SIG-M5 treated with dmso at 0.1 percent for 504 hours (cell line): ENCODE results near the gene CYP1A2.
"Not testable (repeated sequence)": the region's sequence is repeated elsewhere in the genome, so short reads cannot be mapped to it uniquely, and the experiment has no call there.

Experiments used
- DNase-seq: peaks from one replicate; lab custom pipeline; 2025; ENCODE audit not compliant: unreplicated experiment; lab: John Stamatoyannopoulos, UW

CYP1A2 gene

DNA sequence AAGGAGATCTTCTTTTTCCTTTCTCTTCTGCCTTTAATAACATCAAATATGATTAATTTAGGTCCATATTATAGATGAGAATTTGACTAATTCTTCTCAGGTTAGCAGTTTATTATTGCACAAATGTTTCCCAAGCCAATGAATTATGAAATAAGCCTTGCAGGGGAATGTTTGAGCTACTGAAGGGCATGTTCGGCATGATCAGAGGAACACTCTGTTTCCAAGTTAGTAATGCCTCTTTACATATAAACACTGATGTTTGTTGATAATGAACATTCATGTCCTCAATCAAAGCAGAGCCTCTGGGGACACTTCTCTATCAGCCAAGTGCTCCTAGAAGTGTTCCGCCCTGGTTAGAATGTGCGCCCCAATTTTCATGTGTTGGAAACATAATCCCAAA lies 13.3 kb upstream of the CYP1A2 start:
- no peak for DNase-seq

GRCh38 chr15:74738239-74738638 lies 10.4 kb upstream of the CYP1A2 start:
- DNase-seq, result not testable (repeated sequence)

DNA sequence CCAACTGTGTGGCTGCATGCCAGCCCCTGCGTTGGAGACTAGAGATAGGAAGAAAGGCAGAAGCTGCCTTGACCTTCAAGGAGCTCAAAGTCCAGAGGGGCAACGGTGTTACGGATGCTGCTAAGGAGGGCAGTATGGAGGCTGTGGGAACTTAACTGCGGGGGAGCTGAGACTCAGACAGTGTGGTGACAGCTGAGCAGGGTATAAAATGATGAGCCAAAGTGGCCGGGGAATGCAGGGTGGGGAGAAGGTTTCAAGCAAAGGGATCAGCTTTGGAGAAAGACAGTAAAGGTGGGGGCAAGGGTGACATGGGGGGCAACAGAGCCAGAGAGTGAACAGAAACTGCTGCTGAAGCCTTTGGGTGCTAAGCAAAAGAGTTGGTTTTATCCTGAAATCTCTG lies 6.2 kb upstream of the CYP1A2 start:
- no peak for DNase-seq

DNA sequence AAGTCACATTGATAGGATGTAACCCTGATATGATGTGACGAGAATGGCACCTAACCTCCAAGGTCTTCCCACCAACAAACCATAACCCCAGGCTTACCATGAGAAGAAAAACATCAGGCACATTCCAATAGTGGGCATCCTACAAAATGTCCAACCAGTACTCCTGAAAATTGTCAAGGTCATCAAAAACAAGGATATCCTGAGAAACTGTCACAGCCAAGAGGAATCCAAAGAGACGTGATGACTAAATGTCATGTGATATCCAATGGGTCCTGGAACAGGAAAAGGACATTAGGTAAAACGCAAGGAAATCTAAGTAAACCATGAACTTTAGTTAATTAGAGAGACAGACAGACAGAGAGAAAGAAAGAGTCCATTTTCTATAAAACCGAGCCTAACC lies 2.3 kb upstream of the CYP1A2 start:
- DNase-seq, result no peak

DNA sequence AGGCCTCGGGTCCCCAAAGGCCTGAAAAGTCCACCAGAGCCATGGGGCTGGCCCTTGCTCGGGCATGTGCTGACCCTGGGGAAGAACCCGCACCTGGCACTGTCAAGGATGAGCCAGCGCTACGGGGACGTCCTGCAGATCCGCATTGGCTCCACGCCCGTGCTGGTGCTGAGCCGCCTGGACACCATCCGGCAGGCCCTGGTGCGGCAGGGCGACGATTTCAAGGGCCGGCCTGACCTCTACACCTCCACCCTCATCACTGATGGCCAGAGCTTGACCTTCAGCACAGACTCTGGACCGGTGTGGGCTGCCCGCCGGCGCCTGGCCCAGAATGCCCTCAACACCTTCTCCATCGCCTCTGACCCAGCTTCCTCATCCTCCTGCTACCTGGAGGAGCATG lies 1.2 kb downstream of the CYP1A2 start:
- DNase-seq, result no peak

DNA sequence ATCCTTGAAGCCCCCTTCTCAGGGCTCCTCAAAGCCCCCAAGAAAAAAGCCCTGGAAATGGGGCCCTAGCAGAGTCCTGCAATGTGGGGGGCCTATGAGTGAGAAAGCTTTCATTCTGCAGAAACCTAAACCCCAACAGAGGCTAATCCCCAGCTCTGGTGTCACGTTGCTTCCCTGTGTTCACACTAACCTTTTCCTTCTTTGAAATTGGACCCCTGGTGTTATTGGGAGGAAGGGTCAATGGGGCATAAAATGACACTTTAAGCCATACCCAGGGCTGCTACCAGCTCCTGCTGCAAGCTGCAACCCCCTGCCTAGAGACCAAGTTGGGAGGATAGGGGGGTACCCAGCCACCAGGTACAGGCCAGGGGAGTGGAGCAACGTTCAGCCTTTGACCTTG lies 2.1 kb downstream of the CYP1A2 start:
- no peak for DNase-seq

GRCh38 chr15:74752011-74752410 lies 3.4 kb downstream of the CYP1A2 start:
- DNase-seq, result no peak

DNA sequence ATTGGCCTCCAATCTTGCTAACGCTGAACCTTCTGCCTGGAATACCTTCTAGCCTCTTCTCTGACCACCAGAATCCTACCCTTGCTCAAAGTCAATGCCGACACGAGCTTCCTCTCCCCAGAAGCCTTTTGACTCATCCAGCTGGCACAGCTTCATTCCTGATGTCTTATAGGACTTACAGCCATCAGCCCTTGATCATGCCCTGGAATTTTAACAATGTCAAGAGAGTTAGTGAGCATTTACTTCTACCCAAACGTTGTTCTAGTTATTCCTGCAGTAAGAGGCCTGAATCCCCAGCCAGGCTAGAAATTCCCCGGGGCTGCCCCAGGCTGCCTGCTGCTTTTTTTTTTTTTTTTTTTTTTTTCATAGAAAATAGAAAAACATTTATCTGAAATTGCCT lies 3.9 kb downstream of the CYP1A2 start:
- DNase-seq, result no peak

GRCh38 chr15:74754593-74755215 lies 6.1 kb downstream of the CYP1A2 start:
- DNase-seq, result no peak

DNA sequence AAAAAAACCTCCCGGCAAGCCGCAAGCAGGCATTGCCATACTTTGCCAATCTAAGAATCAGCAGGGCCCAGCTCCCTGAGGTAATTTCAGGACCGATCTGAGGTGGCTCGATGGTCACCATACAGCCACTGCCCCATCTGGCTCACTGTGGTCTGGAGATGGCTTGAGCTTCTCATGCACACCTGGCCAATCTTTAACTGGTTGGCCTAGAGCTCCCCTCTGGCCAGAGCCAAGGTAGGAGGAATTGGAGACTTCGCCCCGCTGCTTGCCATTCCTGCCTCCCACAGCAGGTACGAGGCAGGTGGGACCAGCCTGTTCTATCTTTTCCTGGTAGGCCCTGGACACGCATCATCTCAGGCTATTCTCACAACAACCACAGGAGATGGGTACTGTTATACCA lies 10.1 kb downstream of the CYP1A2 start:
- DNase-seq, result no peak

DNA sequence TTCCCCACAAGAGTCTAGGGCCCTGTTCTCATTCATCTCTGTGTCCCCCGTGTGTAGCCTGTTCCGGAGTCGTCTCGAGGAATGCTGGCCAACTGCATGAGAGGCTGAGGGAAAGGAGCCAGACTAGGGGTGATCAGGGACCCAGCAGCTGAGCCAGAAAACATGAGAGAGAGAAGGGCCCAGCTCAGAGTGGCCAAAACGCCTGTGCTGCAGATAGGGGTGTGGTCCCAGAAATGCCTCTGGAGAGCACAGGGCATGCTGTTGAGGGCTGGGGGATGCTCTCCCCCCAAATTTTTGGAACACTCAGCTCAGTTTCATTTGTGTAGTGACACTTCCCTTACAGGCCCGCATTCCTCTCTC lies 14.1 kb downstream of the CYP1A2 start:
- no peak for DNase-seq

- DNase-seq, result no peak
These were observed 14.8 kb downstream of the CYP1A2 start for GRCh38 chr15:74763416-74763815.

- DNase-seq, result no peak
These were observed 18.8 kb downstream of the CYP1A2 start for GRCh38 chr15:74767167-74768098.

DNA sequence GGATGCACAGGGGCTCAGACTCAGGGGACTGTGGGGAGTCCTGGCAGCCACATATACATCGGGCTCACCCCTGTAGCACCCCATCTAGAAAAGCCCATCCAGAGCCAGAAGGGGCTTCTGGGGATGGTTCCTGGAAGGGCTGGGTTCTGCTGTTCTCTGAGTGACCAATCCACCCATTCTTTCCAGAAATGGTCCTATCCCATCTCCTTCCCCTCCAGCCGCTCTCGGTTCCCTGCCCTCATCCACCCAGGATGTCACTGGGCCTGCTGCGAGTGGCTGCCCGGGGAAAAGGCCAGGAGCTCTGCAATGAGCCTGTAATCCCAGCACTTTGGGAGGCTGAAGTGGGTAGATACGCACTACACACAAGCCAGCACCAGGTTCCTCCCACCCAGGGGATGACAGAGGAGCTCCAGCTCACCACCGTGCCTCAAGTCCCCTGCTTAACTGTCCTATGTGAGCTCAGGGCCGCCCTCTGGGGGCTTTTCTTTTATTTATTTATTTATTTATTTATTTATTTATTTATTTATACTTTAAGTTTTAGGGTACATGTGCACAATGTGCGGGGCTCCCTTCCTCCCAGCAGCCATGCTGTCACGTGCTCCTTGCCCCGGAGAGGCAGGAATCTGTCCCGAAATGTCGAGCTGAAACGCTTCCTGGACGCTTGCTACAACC lies 19.6 kb downstream of the CYP1A2 start:
- DNase-seq, result no peak

GRCh38 chr15:74768771-74769342 lies 20.2 kb downstream of the CYP1A2 start:
- peak; percentile 65 for DNase-seq

GRCh38 chr15:74769463-74770025 lies 20.9 kb downstream of the CYP1A2 start:
- no peak for DNase-seq

GRCh38 chr15:74770211-74770903 lies 21.7 kb downstream of the CYP1A2 start:
- no peak for DNase-seq

- DNase-seq, result no peak
These were observed 24.7 kb downstream of the CYP1A2 start for GRCh38 chr15:74773329-74773728.

- peak; percentile 14 for DNase-seq
These were observed 25.1 kb downstream of the CYP1A2 start for GRCh38 chr15:74773731-74774252.

- no peak for DNase-seq
These were observed 26.5 kb downstream of the CYP1A2 start for GRCh38 chr15:74775132-74775562.
